GM23338 (cell line): ENCODE results near the gene NOP10. TPM values are rescaled to one million over a fixed set of nuclear protein-coding genes. Genes with fewer than 3 reads are reported as not detected.

Experiments used
- ATAC-seq: fragments of 200-7000 bp; cut with Tn5 transposase; 3 replicates; pipeline ENCODE4 v1.9.1; 2020
- DNase-seq: peaks from one replicate; pipeline ENCODE4 v3.0.0-alpha.2; 2015; ENCODE audit warnings: low spot score
- H2AFZ ChIP-seq: fragments of 200-600 bp; sonication (generic); 2 replicates; pipeline ENCODE4 v1.8.0; 2016; ENCODE audit warnings: antibody characterized with exemption, mild to moderate bottlenecking, moderate library complexity
- H3F3A ChIP-seq: fragments of 200-600 bp; sonication (generic); replicated peaks from 2 replicates; pipeline ENCODE4 v1.8.0; 2017; ENCODE audit warnings: antibody characterized with exemption, mixed run types, low read depth
- H3K27ac ChIP-seq: fragments of 200-600 bp; sonication (generic); 2 replicates; pipeline ENCODE4 v1.6.1; 2016; ENCODE audit warnings: low read depth
- H3K27me3 ChIP-seq: fragments of 200-600 bp; sonication (generic); 2 replicates; pipeline ENCODE4 v1.8.0; 2016; ENCODE audit warnings: mild to moderate bottlenecking, mixed run types, moderate library complexity; ENCODE audit not compliant: insufficient read depth
- H3K36me3 ChIP-seq: fragments of 200-600 bp; sonication (generic); 2 replicates; pipeline ENCODE4 v1.8.0; 2016; ENCODE audit warnings: mild to moderate bottlenecking; ENCODE audit not compliant: insufficient read depth
- H3K4me1 ChIP-seq: fragments of 200-600 bp; sonication (generic); 2 replicates; pipeline ENCODE4 v1.8.0; 2016; ENCODE audit warnings: mild to moderate bottlenecking, moderate library complexity; ENCODE audit not compliant: insufficient read depth
- H3K4me2 ChIP-seq: fragments of 200-600 bp; sonication (generic); 2 replicates; pipeline ENCODE4 v1.7.1; 2017; ENCODE audit warnings: mixed run types
- H3K4me3 ChIP-seq: fragments of 200-600 bp; sonication (generic); 2 replicates; pipeline ENCODE4 v1.6.1; 2016; ENCODE audit warnings: mixed run types
- H3K79me2 ChIP-seq: fragments of 200-600 bp; sonication (generic); replicated peaks from 2 replicates; pipeline ENCODE4 v1.8.0; 2017; ENCODE audit warnings: mild to moderate bottlenecking; ENCODE audit not compliant: insufficient read depth
- H3K9me2 ChIP-seq: fragments of 200-600 bp; sonication (generic); 2 replicates; pipeline ENCODE4 v1.8.0; 2017; ENCODE audit not compliant: insufficient read depth
- H4K20me1 ChIP-seq: fragments of 200-600 bp; sonication (generic); replicated peaks from 2 replicates; pipeline ENCODE4 v1.8.0; 2017; ENCODE audit warnings: mild to moderate bottlenecking; ENCODE audit not compliant: insufficient read depth
- H3K27ac Mint-ChIP-seq: 2 replicates; pipeline ENCODE4 v1.8.0; 2020; ENCODE audit warnings: inconsistent platforms, mild to moderate bottlenecking, moderate library complexity, mixed read lengths
- H3K27me3 Mint-ChIP-seq: 3 replicates; pipeline ENCODE4 v1.8.0; 2022; ENCODE audit warnings: low read depth, mild to moderate bottlenecking, moderate library complexity, mixed read lengths, inconsistent platforms; ENCODE audit not compliant: insufficient read depth, poor library complexity
- H3K36me3 Mint-ChIP-seq: 3 replicates; pipeline ENCODE4 v1.8.0; 2021; ENCODE audit warnings: low read depth, mild to moderate bottlenecking, inconsistent platforms, moderate library complexity, mixed read lengths
- H3K4me1 Mint-ChIP-seq: 3 replicates; pipeline ENCODE4 v1.8.0; 2020; ENCODE audit warnings: mild to moderate bottlenecking, inconsistent platforms, mixed read lengths
- H3K4me3 Mint-ChIP-seq: 3 replicates; pipeline ENCODE4 v1.8.0; 2021; ENCODE audit warnings: moderate library complexity, mild to moderate bottlenecking, inconsistent platforms, mixed read lengths
- H3K9me3 Mint-ChIP-seq: 3 replicates; pipeline ENCODE4 v1.8.0; 2020; ENCODE audit warnings: moderate library complexity, mild to moderate bottlenecking, inconsistent platforms, mixed read lengths
- CREB1 ChIP-seq: fragments of 250-450 bp; sonication (Bioruptor Pico); IDR thresholded peaks from 2 replicates; pipeline ENCODE4 v1.5.0; 2020; ENCODE audit warnings: low read depth, mild to moderate bottlenecking, moderate library complexity
- EZH2 ChIP-seq: fragments of 200-600 bp; sonication (generic); IDR thresholded peaks from one replicate; pipeline ENCODE4 v1.8.0; 2017; ENCODE audit warnings: antibody characterized with exemption, mild to moderate bottlenecking, low read depth; ENCODE audit not compliant: unreplicated experiment
- EZH2phosphoT487 ChIP-seq: fragments of 200-600 bp; sonication (generic); IDR thresholded peaks from one replicate; pipeline ENCODE4 v1.8.1; 2018; ENCODE audit warnings: antibody characterized with exemption; ENCODE audit not compliant: unreplicated experiment
- NANOG ChIP-seq: IDR thresholded peaks from 2 replicates; pipeline ENCODE4 v1.6.1; 2016; ENCODE audit warnings: antibody characterized with exemption, borderline replicate concordance
- STAT1 ChIP-seq: IDR thresholded peaks from one replicate; pipeline ENCODE4 v1.6.1; 2016; ENCODE audit warnings: antibody characterized with exemption; ENCODE audit not compliant: unreplicated experiment
- ZNF114 ChIP-seq: fragments of 250-450 bp; sonication (Bioruptor Pico); IDR thresholded peaks from 2 replicates; pipeline ENCODE4 v1.5.0; 2020; ENCODE audit warnings: mild to moderate bottlenecking, moderate library complexity
- ZNF331 ChIP-seq: fragments of 250-450 bp; sonication (Bioruptor Pico); IDR thresholded peaks from 2 replicates; pipeline ENCODE4 v1.5.0; 2020; ENCODE audit warnings: low read depth, mild to moderate bottlenecking, moderate library complexity
- polyA plus RNA-seq: library from polyadenylated mRNA; unstranded; fragments of >200 nt; fragmentation: Nextera tagmentation; extraction: Ambion mirVana; gene quantifications from 2 replicates; pipeline ENCODE4 v1.2.1, GENCODE V29; 2016
- total RNA-seq: library from RNA; depleted of rRNA; stranded (reverse); fragments of >200 nt; shearing (Covaris generic); gene quantifications from 2 replicates; pipeline ENCODE4 v1.2.3, GENCODE V29; 2014
- TF ChIP-seq, protein P1 (sequence below): IDR thresholded peaks from 2 replicates; pipeline ENCODE4 v1.6.1; 2016; ENCODE audit warnings: antibody characterized with exemption
- TF ChIP-seq, protein P2 (sequence below), 2 experiments: fragments of 200-600 bp in 1 of 2; sonication (generic) in 1 of 2; conservative IDR thresholded peaks; 2 replicates each; pipeline versions ENCODE4 v1.5.1 to v1.6.1; 2016 to 2017; ENCODE audit warnings: antibody characterized with exemption in 2 of 2, low read depth in 2 of 2, mild to moderate bottlenecking in 2 of 2, moderate library complexity in 1 of 2
- TF ChIP-seq, protein P3 (sequence below): fragments of 250-450 bp; sonication (Bioruptor Pico); IDR thresholded peaks from 2 replicates; pipeline ENCODE4 v1.5.0; 2020; ENCODE audit warnings: mild to moderate bottlenecking, moderate library complexity

The NOP10 gene
- total and polyA plus RNA-seq, 2 experiments from 2014 or later: 417 to 718 TPM

DNA sequence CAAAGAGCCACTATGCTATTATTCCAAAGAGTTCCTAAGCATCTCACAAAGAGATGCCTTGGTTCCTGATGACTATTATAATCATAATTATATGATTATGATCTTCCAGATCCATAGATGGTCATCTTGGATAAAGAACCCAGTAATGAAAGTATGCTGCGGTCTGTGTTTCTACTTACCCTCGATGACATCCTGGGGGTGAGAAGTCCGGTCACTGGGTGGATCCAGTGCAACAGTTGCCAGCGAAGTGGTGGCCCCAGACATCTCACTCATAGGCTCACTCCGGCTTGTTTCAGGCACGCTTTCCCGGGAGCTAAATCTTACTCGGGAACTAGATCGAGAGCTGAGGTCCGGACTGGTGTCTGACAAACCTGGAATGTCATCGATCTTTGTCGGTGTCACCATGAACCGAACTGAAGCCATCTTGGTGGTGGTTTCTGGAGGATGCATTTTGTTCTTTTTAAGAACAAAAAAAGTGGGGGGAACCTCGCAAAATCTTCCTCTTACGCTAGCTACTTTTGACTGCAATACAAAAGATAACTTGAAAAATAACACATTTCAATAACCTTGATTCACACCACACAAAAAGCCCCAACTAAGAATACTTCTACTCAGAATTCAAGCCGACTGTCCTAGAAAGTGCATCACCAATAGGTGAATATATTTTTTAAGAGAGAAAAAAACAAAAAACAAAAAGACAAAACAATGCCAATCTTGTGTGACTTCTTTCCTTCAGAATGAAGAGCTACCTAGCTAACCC, 6.5 kb downstream of the NOP10 start:
- Mint-ChIP-seq H3K4me1 (peaks cover 12% of the 10 kb centered on the region), H3K27me3 (peaks cover 3% of the 10 kb centered on the region), H3K9me3 (no peaks in the 10 kb centered on the region; the same call in 2 of the 3 replicates), H3K4me3 (peak overlapping the region; percentile 94), H3K27ac (no peak overlapping the region), H3K36me3 (peaks cover 20% of the 10 kb centered on the region)
- DNase-seq (no peak), ATAC-seq (no peak)
- Histone ChIP-seq H3K4me3 (peak overlapping the region; percentile 97), H3K27ac (0 out of 2 replicates have a peak overlapping the region, but pooled peaks have one; percentile 81), H3K4me2 (peak overlapping the region; percentile 91), H3K4me1 (peaks cover 13% of the 10 kb centered on the region), H3K79me2 (peaks cover 10% of the 10 kb centered on the region), H3K9me2 (no peaks in the 10 kb centered on the region), H3F3A (no peaks in the 10 kb centered on the region), H4K20me1 (peaks cover 8% of the 10 kb centered on the region), H3K36me3 (peaks cover 1% of the 10 kb centered on the region; the same call in 1 of the 2 replicates), H3K27me3 (no peaks in the 10 kb centered on the region), H2AFZ (peak overlapping the region; percentile 99; the same call in 1 of the 2 replicates)
- TF ChIP-seq, protein P1, sequence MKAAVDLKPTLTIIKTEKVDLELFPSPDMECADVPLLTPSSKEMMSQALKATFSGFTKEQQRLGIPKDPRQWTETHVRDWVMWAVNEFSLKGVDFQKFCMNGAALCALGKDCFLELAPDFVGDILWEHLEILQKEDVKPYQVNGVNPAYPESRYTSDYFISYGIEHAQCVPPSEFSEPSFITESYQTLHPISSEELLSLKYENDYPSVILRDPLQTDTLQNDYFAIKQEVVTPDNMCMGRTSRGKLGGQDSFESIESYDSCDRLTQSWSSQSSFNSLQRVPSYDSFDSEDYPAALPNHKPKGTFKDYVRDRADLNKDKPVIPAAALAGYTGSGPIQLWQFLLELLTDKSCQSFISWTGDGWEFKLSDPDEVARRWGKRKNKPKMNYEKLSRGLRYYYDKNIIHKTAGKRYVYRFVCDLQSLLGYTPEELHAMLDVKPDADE: no peak
- no peak for TF ChIP-seq STAT1
- no peak for TF ChIP-seq EZH2
- no peak for TF ChIP-seq NANOG
- no peak for TF ChIP-seq ZNF331 (CRISPR knock-in tag)
- TF ChIP-seq, protein P2, sequence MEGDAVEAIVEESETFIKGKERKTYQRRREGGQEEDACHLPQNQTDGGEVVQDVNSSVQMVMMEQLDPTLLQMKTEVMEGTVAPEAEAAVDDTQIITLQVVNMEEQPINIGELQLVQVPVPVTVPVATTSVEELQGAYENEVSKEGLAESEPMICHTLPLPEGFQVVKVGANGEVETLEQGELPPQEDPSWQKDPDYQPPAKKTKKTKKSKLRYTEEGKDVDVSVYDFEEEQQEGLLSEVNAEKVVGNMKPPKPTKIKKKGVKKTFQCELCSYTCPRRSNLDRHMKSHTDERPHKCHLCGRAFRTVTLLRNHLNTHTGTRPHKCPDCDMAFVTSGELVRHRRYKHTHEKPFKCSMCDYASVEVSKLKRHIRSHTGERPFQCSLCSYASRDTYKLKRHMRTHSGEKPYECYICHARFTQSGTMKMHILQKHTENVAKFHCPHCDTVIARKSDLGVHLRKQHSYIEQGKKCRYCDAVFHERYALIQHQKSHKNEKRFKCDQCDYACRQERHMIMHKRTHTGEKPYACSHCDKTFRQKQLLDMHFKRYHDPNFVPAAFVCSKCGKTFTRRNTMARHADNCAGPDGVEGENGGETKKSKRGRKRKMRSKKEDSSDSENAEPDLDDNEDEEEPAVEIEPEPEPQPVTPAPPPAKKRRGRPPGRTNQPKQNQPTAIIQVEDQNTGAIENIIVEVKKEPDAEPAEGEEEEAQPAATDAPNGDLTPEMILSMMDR (conservative IDR thresholded peaks at IDR 0.05; ENCODE audit: low read depth in 2 of 2): no peak
- TF ChIP-seq CREB1 (CRISPR knock-in tag): no peak

DNA sequence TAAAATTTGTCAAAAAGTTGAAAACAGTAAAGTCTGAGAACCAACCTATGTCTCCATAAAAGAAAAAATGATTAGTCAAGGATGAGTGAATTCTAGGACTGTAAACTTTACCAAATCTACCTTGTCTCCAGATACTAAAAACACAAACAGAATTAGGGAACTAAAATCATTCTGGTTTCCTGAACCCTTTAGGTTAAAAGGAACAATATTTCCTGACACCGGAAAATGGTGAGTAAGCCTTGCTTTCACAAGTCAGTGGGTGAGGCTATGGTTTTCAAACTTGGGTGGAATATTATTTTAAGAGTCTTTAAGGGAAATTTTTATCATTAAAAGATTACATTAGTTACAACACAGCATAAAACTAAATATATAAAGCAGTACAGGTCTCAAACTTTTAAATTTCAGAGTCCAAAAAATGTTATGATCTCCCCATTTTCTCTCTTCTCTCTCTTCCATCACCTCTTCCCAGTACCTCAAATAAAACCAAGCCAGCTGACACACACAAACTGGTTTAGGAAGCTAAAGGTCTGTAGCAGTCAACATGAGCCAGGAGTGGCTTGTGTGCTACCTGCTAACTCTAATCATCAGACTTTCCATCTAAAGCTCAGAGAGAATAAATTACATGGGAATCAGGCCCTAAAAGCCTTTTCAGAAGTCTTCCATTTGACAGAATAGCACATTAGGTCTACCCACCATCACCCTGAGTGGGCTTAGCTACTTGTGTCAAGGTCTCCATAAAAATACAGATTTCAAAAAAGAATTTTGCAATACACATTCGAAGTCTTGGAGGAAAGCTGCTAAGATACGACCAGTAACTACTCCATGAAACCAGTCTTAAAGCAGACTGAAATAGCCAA, 7.5 kb downstream of the NOP10 start:
- no peak overlapping the region for H3K4me3 Mint-ChIP-seq
- H3K36me3 Mint-ChIP-seq: peaks cover 10% of the 10 kb centered on the region
- TF ChIP-seq ZNF331 (CRISPR knock-in tag) (no peak), EZH2 (no peak), ZNF114 (CRISPR knock-in tag) (no peak), EZH2phosphoT487 (no peak)
- TF ChIP-seq, protein P3, sequence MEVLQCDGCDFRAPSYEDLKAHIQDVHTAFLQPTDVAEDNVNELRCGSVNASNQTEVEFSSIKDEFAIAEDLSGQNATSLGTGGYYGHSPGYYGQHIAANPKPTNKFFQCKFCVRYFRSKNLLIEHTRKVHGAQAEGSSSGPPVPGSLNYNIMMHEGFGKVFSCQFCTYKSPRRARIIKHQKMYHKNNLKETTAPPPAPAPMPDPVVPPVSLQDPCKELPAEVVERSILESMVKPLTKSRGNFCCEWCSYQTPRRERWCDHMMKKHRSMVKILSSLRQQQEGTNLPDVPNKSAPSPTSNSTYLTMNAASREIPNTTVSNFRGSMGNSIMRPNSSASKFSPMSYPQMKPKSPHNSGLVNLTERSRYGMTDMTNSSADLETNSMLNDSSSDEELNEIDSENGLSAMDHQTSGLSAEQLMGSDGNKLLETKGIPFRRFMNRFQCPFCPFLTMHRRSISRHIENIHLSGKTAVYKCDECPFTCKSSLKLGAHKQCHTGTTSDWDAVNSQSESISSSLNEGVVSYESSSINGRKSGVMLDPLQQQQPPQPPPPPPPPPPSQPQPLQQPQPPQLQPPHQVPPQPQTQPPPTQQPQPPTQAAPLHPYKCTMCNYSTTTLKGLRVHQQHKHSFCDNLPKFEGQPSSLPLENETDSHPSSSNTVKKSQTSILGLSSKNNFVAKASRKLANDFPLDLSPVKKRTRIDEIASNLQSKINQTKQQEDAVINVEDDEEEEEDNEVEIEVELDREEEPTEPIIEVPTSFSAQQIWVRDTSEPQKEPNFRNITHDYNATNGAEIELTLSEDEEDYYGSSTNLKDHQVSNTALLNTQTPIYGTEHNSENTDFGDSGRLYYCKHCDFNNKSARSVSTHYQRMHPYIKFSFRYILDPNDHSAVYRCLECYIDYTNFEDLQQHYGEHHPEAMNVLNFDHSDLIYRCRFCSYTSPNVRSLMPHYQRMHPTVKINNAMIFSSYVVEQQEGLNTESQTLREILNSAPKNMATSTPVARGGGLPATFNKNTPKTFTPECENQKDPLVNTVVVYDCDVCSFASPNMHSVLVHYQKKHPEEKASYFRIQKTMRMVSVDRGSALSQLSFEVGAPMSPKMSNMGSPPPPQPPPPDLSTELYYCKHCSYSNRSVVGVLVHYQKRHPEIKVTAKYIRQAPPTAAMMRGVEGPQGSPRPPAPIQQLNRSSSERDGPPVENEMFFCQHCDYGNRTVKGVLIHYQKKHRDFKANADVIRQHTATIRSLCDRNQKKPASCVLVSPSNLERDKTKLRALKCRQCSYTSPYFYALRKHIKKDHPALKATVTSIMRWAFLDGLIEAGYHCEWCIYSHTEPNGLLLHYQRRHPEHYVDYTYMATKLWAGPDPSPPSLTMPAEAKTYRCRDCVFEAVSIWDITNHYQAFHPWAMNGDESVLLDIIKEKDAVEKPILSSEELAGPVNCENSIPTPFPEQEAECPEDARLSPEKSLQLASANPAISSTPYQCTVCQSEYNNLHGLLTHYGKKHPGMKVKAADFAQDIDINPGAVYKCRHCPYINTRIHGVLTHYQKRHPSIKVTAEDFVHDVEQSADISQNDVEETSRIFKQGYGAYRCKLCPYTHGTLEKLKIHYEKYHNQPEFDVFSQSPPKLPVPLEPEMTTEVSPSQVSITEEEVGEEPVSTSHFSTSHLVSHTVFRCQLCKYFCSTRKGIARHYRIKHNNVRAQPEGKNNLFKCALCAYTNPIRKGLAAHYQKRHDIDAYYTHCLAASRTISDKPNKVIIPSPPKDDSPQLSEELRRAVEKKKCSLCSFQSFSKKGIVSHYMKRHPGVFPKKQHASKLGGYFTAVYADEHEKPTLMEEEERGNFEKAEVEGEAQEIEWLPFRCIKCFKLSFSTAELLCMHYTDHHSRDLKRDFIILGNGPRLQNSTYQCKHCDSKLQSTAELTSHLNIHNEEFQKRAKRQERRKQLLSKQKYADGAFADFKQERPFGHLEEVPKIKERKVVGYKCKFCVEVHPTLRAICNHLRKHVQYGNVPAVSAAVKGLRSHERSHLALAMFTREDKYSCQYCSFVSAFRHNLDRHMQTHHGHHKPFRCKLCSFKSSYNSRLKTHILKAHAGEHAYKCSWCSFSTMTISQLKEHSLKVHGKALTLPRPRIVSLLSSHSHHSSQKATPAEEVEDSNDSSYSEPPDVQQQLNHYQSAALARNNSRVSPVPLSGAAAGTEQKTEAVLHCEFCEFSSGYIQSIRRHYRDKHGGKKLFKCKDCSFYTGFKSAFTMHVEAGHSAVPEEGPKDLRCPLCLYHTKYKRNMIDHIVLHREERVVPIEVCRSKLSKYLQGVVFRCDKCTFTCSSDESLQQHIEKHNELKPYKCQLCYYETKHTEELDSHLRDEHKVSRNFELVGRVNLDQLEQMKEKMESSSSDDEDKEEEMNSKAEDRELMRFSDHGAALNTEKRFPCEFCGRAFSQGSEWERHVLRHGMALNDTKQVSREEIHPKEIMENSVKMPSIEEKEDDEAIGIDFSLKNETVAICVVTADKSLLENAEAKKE (CRISPR knock-in tag): no peak

More for the DNA sequence above, 7.5 kb downstream of the NOP10 start:
- no peak overlapping the region for H2AFZ ChIP-seq
- H3K27me3 ChIP-seq: no peaks in the 10 kb centered on the region
- H3K27ac ChIP-seq: no peak overlapping the region
- H3K36me3 ChIP-seq: no peaks in the 10 kb centered on the region
- H3K4me2 ChIP-seq: no peak overlapping the region
- no peak for DNase-seq
- no peaks in the 10 kb centered on the region for H3F3A ChIP-seq
- H3K4me1 ChIP-seq: peaks cover 13% of the 10 kb centered on the region
- H4K20me1 ChIP-seq: peaks cover 6% of the 10 kb centered on the region; the same call in 1 of the 2 replicates
- H3K4me3 ChIP-seq: no peak overlapping the region
- Mint-ChIP-seq H3K4me1 (peaks cover 12% of the 10 kb centered on the region), H3K9me3 (no peaks in the 10 kb centered on the region; the same call in 2 of the 3 replicates), H3K27me3 (peaks cover 3% of the 10 kb centered on the region), H3K27ac (no peak overlapping the region)
- no peak for ATAC-seq
- peaks cover under 1% of the 10 kb centered on the region; the same call in 1 of the 2 replicates for H3K79me2 ChIP-seq
- no peaks in the 10 kb centered on the region for H3K9me2 ChIP-seq
